ENCODE data around the gene FGL2.

Gene FGL2

GRCh38 chr7:77217474-77218185 lies 18.0 kb upstream of the FGL2 start:
- H3K4me3 ChIP-seq (ENCODE audit: low read depth, low read length), result no peak overlapping the region
- in situ Hi-C loops (cut with HindIII; ENCODE audit: low sequenced_read_pairs), result no loop called here
- no peak for DNase-seq (ENCODE audit: low read depth, low spot score)
- TF ChIP-seq CTCF (IDR thresholded peaks at IDR 0.05; ENCODE audit: low read depth, low read length), result no peak

GRCh38 chr7:77216181-77216845 lies 16.7 kb upstream of the FGL2 start:
- in situ Hi-C loops (cut with HindIII; ENCODE audit: low sequenced_read_pairs), result no loop called here
- no peak overlapping the region for H3K4me3 ChIP-seq (ENCODE audit: low read depth, low read length)
- no peak for DNase-seq (ENCODE audit: low read depth, low spot score)
- no peak for TF ChIP-seq CTCF (IDR thresholded peaks at IDR 0.05; ENCODE audit: low read depth, low read length)

- TF ChIP-seq CTCF (IDR thresholded peaks at IDR 0.05; ENCODE audit: low read depth, low read length), result no peak
- in situ Hi-C loops (cut with HindIII; ENCODE audit: low sequenced_read_pairs), result no loop called here
- DNase-seq (ENCODE audit: low read depth, low spot score), result no peak
Measured at GRCh38 chr7:77209479-77210139, 10.0 kb upstream of the FGL2 start.

GRCh38 chr7:77208416-77208815 lies 8.8 kb upstream of the FGL2 start:
- TF ChIP-seq CTCF (IDR thresholded peaks at IDR 0.05; ENCODE audit: low read depth, low read length), result no peak
- in situ Hi-C loops (cut with HindIII; ENCODE audit: low sequenced_read_pairs), result no loop called here

More at GRCh38 chr7:77209479-77210139, 10.0 kb upstream of the FGL2 start:
- no peak overlapping the region for H3K4me3 ChIP-seq (ENCODE audit: low read depth, low read length)

GRCh38 chr7:77205706-77206105 lies 6.1 kb upstream of the FGL2 start:
- DNase-seq (ENCODE audit: low read depth, low spot score), result no peak
- in situ Hi-C loops (cut with HindIII; ENCODE audit: low sequenced_read_pairs), result no loop called here
- no peak overlapping the region for H3K4me3 ChIP-seq (ENCODE audit: low read depth, low read length)
- no peak for TF ChIP-seq CTCF (IDR thresholded peaks at IDR 0.05; ENCODE audit: low read depth, low read length)

More at GRCh38 chr7:77208416-77208815, 8.8 kb upstream of the FGL2 start:
- DNase-seq (ENCODE audit: low read depth, low spot score), result no peak
- no peak overlapping the region for H3K4me3 ChIP-seq (ENCODE audit: low read depth, low read length)

GRCh38 chr7:77202481-77202976 lies 2.9 kb upstream of the FGL2 start:
- no peak for TF ChIP-seq CTCF (IDR thresholded peaks at IDR 0.05; ENCODE audit: low read depth, low read length)
- DNase-seq (ENCODE audit: low read depth, low spot score), result no peak
- in situ Hi-C loops (cut with HindIII; ENCODE audit: low sequenced_read_pairs), result no loop called here
- H3K4me3 ChIP-seq (ENCODE audit: low read depth, low read length), result no peak overlapping the region

Measured in astrocyte of the spinal cord (primary cell).